Tibial artery (tissue), 4 donors: ENCODE data around the gene STK24.
"Not testable (repeated sequence)": the region's sequence is repeated elsewhere in the genome, so short reads cannot be mapped to it uniquely, and the experiment has no call there.

Source experiments
- DNase-seq, 2 donors: peaks; one replicate each; pipeline ENCODE4 v3.0.0-alpha.2; 2019
- H3K27ac ChIP-seq, 2 donors: fragments of 200-600 bp; sonication (generic) in 1 of 2; 1 replicate in 1 of 2; 2 replicates in 1 of 2; pipeline ENCODE4 v1.5.1; 2018 to 2019; ENCODE audit warnings: mild to moderate bottlenecking in 1 of 2
- H3K27me3 ChIP-seq, 2 donors: fragments of 200-600 bp; sonication (generic) in 1 of 2; one replicate each; pipeline versions ENCODE4 v1.5.1 to v1.6.0; 2016 to 2019
- H3K36me3 ChIP-seq, 3 donors: fragments of 200-600 bp; sonication (generic) in 2 of 3; one replicate each; pipeline ENCODE4 v1.5.1; 2016 to 2019; ENCODE audit warnings: mild to moderate bottlenecking in 2 of 3
- H3K4me1 ChIP-seq, 4 donors: fragments of 200-600 bp; sonication (generic) in 2 of 4; 1 replicate in 3 of 4; 2 replicates in 1 of 4; pipeline ENCODE4 v1.5.1; 2016 to 2019
- H3K4me3 ChIP-seq, 2 donors: fragments of 200-600 bp; sonication (generic) in 1 of 2; 1 replicate in 1 of 2; 2 replicates in 1 of 2; pipeline ENCODE4 v1.5.1; 2018 to 2019; ENCODE audit warnings: mild to moderate bottlenecking in 2 of 2
- H3K9me3 ChIP-seq, 3 donors: fragments of 200-600 bp; sonication (generic) in 1 of 3; one replicate each; pipeline ENCODE4 v1.5.1; 2016 to 2019
- intact Hi-C: fragments of 100-400 bp; cut with DNase I; formaldehyde crosslinking; loops from one replicate; pipeline ENCODE4 v1.15.0; 2023; ENCODE audit warnings: low total_unique reads
- TF ChIP-seq, protein P1 (sequence below), 2 experiments: fragments of 200-600 bp in 1 of 2; fragments of 450-650 bp in 1 of 2; IDR thresholded peaks; one replicate each; pipeline ENCODE4 v1.5.1; 2017 to 2019; ENCODE audit warnings: antibody characterized with exemption in 2 of 2, mild to moderate bottlenecking in 1 of 2, moderate library complexity in 1 of 2

Gene STK24

DNA sequence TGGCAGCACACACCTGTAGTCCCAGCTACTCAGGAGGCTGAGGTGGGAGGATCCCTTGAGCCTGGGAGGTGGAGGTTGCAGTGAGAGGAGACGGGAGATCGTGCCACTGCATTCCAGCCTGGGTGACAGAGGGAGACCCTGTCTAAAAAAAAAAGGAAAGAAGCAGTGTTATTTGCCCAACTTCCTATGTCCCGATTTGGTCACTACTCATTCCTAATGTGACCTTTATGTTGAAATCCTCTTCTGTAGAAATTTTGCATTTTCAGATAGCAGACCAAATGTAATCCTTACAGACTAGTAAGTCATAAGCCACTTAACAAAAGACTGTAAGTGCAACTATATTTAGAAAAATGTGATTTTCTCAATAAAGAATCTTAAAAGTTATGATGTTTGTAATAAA is 18.2 kb upstream of the STK24 start:
- no peaks in the 10 kb centered on the region for H3K27me3 ChIP-seq
- H3K27ac ChIP-seq: no peak overlapping the region
- intact Hi-C loops: no loop called here

DNA sequence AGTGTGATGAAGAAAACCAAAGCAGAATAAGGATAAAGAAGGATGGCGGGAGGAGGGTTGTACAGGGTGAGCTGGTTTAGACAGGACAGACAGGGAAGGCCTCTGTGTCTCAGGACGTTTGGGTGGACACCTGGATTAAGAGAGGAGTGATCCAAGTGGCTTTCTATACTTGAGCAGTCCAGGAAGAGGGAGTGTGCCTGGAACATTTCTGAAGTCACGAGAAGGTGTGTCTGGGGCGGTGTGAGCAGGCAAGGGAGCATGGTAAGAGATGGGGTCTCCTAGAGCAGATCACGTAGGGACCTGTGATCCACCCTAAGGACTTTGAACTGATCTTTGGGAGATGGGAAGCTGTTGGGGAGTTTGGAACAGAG is 15.4 kb upstream of the STK24 start:
- Histone ChIP-seq H3K27ac (no peak overlapping the region), H3K36me3 (no peaks in the 10 kb centered on the region), H3K4me3 (no peak overlapping the region), H3K9me3 (no peaks in the 10 kb centered on the region), H3K27me3 (no peaks in the 10 kb centered on the region), H3K4me1 (no peaks in the 10 kb centered on the region)
- intact Hi-C loops: no loop called here
- no peak for DNase-seq
- TF ChIP-seq, protein P1, sequence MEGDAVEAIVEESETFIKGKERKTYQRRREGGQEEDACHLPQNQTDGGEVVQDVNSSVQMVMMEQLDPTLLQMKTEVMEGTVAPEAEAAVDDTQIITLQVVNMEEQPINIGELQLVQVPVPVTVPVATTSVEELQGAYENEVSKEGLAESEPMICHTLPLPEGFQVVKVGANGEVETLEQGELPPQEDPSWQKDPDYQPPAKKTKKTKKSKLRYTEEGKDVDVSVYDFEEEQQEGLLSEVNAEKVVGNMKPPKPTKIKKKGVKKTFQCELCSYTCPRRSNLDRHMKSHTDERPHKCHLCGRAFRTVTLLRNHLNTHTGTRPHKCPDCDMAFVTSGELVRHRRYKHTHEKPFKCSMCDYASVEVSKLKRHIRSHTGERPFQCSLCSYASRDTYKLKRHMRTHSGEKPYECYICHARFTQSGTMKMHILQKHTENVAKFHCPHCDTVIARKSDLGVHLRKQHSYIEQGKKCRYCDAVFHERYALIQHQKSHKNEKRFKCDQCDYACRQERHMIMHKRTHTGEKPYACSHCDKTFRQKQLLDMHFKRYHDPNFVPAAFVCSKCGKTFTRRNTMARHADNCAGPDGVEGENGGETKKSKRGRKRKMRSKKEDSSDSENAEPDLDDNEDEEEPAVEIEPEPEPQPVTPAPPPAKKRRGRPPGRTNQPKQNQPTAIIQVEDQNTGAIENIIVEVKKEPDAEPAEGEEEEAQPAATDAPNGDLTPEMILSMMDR (IDR thresholded peaks at IDR 0.05): no peak

More for the DNA sequence above, 18.2 kb upstream of the STK24 start:
- TF ChIP-seq, protein P1 (IDR thresholded peaks at IDR 0.05): no peak
- Histone ChIP-seq H3K9me3 (no peaks in the 10 kb centered on the region), H3K4me3 (no peak overlapping the region), H3K4me1 (no peaks in the 10 kb centered on the region), H3K36me3 (no peaks in the 10 kb centered on the region)
- no peak for DNase-seq

- H3K4me3 ChIP-seq: no peak overlapping the region
- H3K27ac ChIP-seq: no peak overlapping the region
- intact Hi-C loops: no loop called here
- TF ChIP-seq, protein P1 (IDR thresholded peaks at IDR 0.05): no peak
- no peaks in the 10 kb centered on the region for H3K4me1 ChIP-seq
- H3K36me3 ChIP-seq: no peaks in the 10 kb centered on the region
- no peaks in the 10 kb centered on the region for H3K9me3 ChIP-seq
- H3K27me3 ChIP-seq: no peaks in the 10 kb centered on the region
- DNase-seq: no peak
Observed at GRCh38 chr13:98591721-98592361, 14.9 kb upstream of the STK24 start.

GRCh38 chr13:98590471-98590870 is 13.6 kb upstream of the STK24 start:
- H3K9me3 ChIP-seq, H3K4me1 ChIP-seq, H3K4me3 ChIP-seq, intact Hi-C loops, H3K27ac ChIP-seq, DNase-seq, H3K27me3 ChIP-seq, H3K36me3 ChIP-seq: not testable (repeated sequence)

- intact Hi-C loops: loop anchor here (10.0 kb wide), 2 partner anchors 65 to 145 kb away; no protein-coding TSS in a partner anchor
- not testable (repeated sequence) for H3K27ac ChIP-seq, H3K4me3 ChIP-seq, H3K36me3 ChIP-seq, H3K9me3 ChIP-seq, H3K27me3 ChIP-seq, DNase-seq
- peaks cover 0 to 12% (median 9%) of the 10 kb centered on the region in 4 donors for H3K4me1 ChIP-seq
Observed at GRCh38 chr13:98589516-98589915, 12.6 kb upstream of the STK24 start.

- TF ChIP-seq, protein P1 (IDR thresholded peaks at IDR 0.05): no peak
- no peak overlapping the region for H3K27ac ChIP-seq
- no peaks in the 10 kb centered on the region for H3K36me3 ChIP-seq
- H3K27me3 ChIP-seq: no peaks in the 10 kb centered on the region
- DNase-seq: no peak
- no peak overlapping the region for H3K4me3 ChIP-seq
- intact Hi-C loops: loop anchor here (10.0 kb wide), 2 partner anchors 68 to 142 kb away; no protein-coding TSS in a partner anchor
- no peaks in the 10 kb centered on the region for H3K9me3 ChIP-seq
- H3K4me1 ChIP-seq: peaks cover 0 to 24% (median 17%) of the 10 kb centered on the region in 4 donors
Observed at GRCh38 chr13:98586400-98587345, 9.8 kb upstream of the STK24 start.
